Activated B cell treated with CpG ODN at 0.5 μM for 24 hours (primary cell): ENCODE data around the gene SEBOX. TPM values are rescaled to one million over a fixed set of nuclear protein-coding genes. Genes with fewer than 3 reads are reported as not detected.

Source experiments
- ATAC-seq: fragments of 200-7000 bp; cut with Tn5 transposase; one replicate; pipeline ENCODE4 v1.10.0; 2021; ENCODE audit warnings: low read depth, mild to moderate bottlenecking, moderate library complexity
- CTCF ChIA-PET: fragments of 350-600 bp; sonication (Branson Sonifier 250); formaldehyde crosslinking; loops from one replicate; lab custom pipeline; 2021; ENCODE audit warnings: antibody characterized with exemption; lab: Charles Lee
- POLR2A ChIA-PET: fragments of 350-600 bp; sonication (Branson Sonifier 250); formaldehyde crosslinking; loops from one replicate; lab custom pipeline; 2021; ENCODE audit warnings: antibody characterized with exemption; lab: Charles Lee
- DNase-seq: peaks from one replicate; pipeline ENCODE4 v3.0.0; 2022
- H3K27ac Mint-ChIP-seq: one replicate; pipeline ENCODE4 v1.8.0; 2020; ENCODE audit warnings: mixed read lengths
- H3K27me3 Mint-ChIP-seq: one replicate; pipeline ENCODE4 v1.8.0; 2021; ENCODE audit warnings: mixed read lengths
- H3K36me3 Mint-ChIP-seq: one replicate; pipeline ENCODE4 v1.8.0; 2021; ENCODE audit warnings: low read depth, mixed read lengths
- H3K4me1 Mint-ChIP-seq: one replicate; pipeline ENCODE4 v1.8.0; 2021; ENCODE audit warnings: mixed read lengths
- H3K4me3 Mint-ChIP-seq: one replicate; pipeline ENCODE4 v1.8.0; 2020; ENCODE audit warnings: mild to moderate bottlenecking, mixed read lengths
- H3K9me3 Mint-ChIP-seq: one replicate; pipeline ENCODE4 v1.8.0; 2020; ENCODE audit warnings: mixed read lengths
- CTCF ChIP-seq: fragments of 200-600 bp; IDR thresholded peaks from one replicate; pipeline ENCODE4 v1.8.0; 2022; ENCODE audit warnings: antibody characterized with exemption, mild to moderate bottlenecking
- intact Hi-C: fragments of 100-400 bp; cut with micrococcal nuclease; formaldehyde crosslinking; loops from one replicate; pipeline ENCODE4 v1.15.1; 2024
- total RNA-seq: library from RNA; stranded (reverse); gene quantifications from 2 replicates; pipeline ENCODE4 v1.2.3, GENCODE V29; 2022

Gene SEBOX
- total RNA-seq, 1 donor from 2014 or later, result not detected

- DNase-seq (peak; percentile 22), ATAC-seq (no peak)
- H3K9me3 Mint-ChIP-seq, result no peaks in the 10 kb centered on the region
- POLR2A ChIA-PET, result interaction anchor here (0.7 to 2.5 kb wide), 4 partner anchors 15 to 37 kb away, joined by 3 to 20 read pairs (median 10); partner anchors contain the start of genes IFT20, POLDIP2 and TNFAIP1
- peaks cover 23% of the 10 kb centered on the region for H3K4me1 Mint-ChIP-seq
- peaks cover 3% of the 10 kb centered on the region for H3K36me3 Mint-ChIP-seq
- no peaks in the 10 kb centered on the region for H3K27me3 Mint-ChIP-seq
- intact Hi-C loops, result loop anchor here (5.0 kb wide), 1 partner anchor 55 kb away; the partner anchor contains the start of gene TMEM97
- H3K4me3 Mint-ChIP-seq, result peak overlapping the region; percentile 73
- no peak overlapping the region for H3K27ac Mint-ChIP-seq
- no peak for TF ChIP-seq CTCF
- CTCF ChIA-PET, result interaction anchor here (2.1 kb wide), 1 partner anchor 45 kb away, joined by 6 read pairs; no protein-coding TSS in a partner anchor
Measured at GRCh38 chr17:28372203-28372944, 7.4 kb upstream of the SEBOX start.

- Mint-ChIP-seq H3K4me3 (peak within 1 kb of the TSS; percentile 94), H3K4me1 (peaks cover 23% of the 10 kb centered on the region), H3K36me3 (peaks cover 3% of the 10 kb centered on the region), H3K27me3 (no peaks in the 10 kb centered on the region), H3K9me3 (no peaks in the 10 kb centered on the region), H3K27ac (peak within 1 kb of the TSS; percentile 85)
- POLR2A ChIA-PET, result interaction anchor here (0.7 to 2.5 kb wide), 4 partner anchors 10 to 36 kb away, joined by 3 to 20 read pairs (median 10); partner anchors contain the start of genes IFT20, POLDIP2 and TNFAIP1
- CTCF ChIA-PET, result interaction anchor here (2.1 kb wide), 1 partner anchor 46 kb away, joined by 6 read pairs; no protein-coding TSS in a partner anchor
- TF ChIP-seq CTCF, result no peak
- DNase-seq, result peak; percentile 82
- peak; percentile 90 for ATAC-seq
- intact Hi-C loops, result loop anchor here (1.0 to 5.0 kb wide), 4 partner anchors 14 to 54 kb away; partner anchors contain the start of genes IFT20, POLDIP2, SLC46A1 and TMEM97
Measured at GRCh38 chr17:28371245-28372202, 6.5 kb upstream of the SEBOX start, which contains the start of gene SARM1. Gene SARM1, plus strand, starts transcription at chr17:28371694. Its CDS starts 339 bp downstream, at chr17:28372033.

- POLR2A ChIA-PET, result interaction anchor here (0.8 to 2.5 kb wide), 3 partner anchors 9 to 35 kb away, joined by 3 to 20 read pairs (median 13); partner anchors contain the start of genes IFT20, POLDIP2 and TNFAIP1
- TF ChIP-seq CTCF, result no peak
- DNase-seq (no peak), ATAC-seq (no peak)
- peaks cover 3% of the 10 kb centered on the region for H3K36me3 Mint-ChIP-seq
- H3K27ac Mint-ChIP-seq, result peak overlapping the region; percentile 85
- H3K27me3 Mint-ChIP-seq, result no peaks in the 10 kb centered on the region
- H3K4me1 Mint-ChIP-seq, result peaks cover 23% of the 10 kb centered on the region
- CTCF ChIA-PET, result interaction anchor here (0.8 to 1.3 kb wide), 2 partner anchors 38 to 46 kb away, joined by 3 to 7 read pairs; no protein-coding TSS in a partner anchor
- no peaks in the 10 kb centered on the region for H3K9me3 Mint-ChIP-seq
- peak overlapping the region; percentile 94 for H3K4me3 Mint-ChIP-seq
- intact Hi-C loops, result loop anchor here (1.0 to 5.0 kb wide), 4 partner anchors 13 to 53 kb away; partner anchors contain the start of genes IFT20, POLDIP2, SLC46A1 and TMEM97
Measured at GRCh38 chr17:28370744-28371103, 5.7 kb upstream of the SEBOX start.

GRCh38 chr17:28370035-28370743, 5.2 kb upstream of the SEBOX start, which contains the start of gene VTN:
Gene VTN, minus strand, starts transcription at chr17:28370307. Its CDS starts 104 bp downstream, at chr17:28370203.
- Mint-ChIP-seq H3K4me3 (peak within 1 kb of the TSS; percentile 94), H3K27me3 (no peaks in the 10 kb centered on the region), H3K4me1 (peaks cover 23% of the 10 kb centered on the region), H3K9me3 (no peaks in the 10 kb centered on the region), H3K27ac (peak within 1 kb of the TSS; percentile 85), H3K36me3 (peaks cover 3% of the 10 kb centered on the region)
- ATAC-seq (no peak), DNase-seq (no peak)
- ChIA-PET POLR2A (interaction anchor here (0.8 to 2.5 kb wide), 3 partner anchors 8 to 35 kb away, joined by 3 to 20 read pairs (median 13); partner anchors contain the start of genes IFT20, POLDIP2 and TNFAIP1), CTCF (interaction anchor here (0.8 to 1.3 kb wide), 2 partner anchors 37 to 47 kb away, joined by 3 to 7 read pairs; no protein-coding TSS in a partner anchor)
- no peak for TF ChIP-seq CTCF
- intact Hi-C loops, result loop anchor here (5.0 kb wide), 1 partner anchor 53 kb away; the partner anchor contains the start of gene TMEM97
